Stimulated activated CD8-positive, alpha-beta memory T cell treated with anti-CD3 and anti-CD28 coated beads, Interleukin-7, amount 100 ng/mL, for 24 hours (primary cell): ENCODE measurements around the gene AACS.
"Not testable (repeated sequence)": the region's sequence is repeated elsewhere in the genome, so short reads cannot be mapped to it uniquely, and the experiment has no call there.

ENCODE experiments used
- DNase-seq: peaks from one replicate; pipeline ENCODE4 v3.0.0-alpha.2; 2020; ENCODE audit warnings: low read depth

AACS gene

DNA sequence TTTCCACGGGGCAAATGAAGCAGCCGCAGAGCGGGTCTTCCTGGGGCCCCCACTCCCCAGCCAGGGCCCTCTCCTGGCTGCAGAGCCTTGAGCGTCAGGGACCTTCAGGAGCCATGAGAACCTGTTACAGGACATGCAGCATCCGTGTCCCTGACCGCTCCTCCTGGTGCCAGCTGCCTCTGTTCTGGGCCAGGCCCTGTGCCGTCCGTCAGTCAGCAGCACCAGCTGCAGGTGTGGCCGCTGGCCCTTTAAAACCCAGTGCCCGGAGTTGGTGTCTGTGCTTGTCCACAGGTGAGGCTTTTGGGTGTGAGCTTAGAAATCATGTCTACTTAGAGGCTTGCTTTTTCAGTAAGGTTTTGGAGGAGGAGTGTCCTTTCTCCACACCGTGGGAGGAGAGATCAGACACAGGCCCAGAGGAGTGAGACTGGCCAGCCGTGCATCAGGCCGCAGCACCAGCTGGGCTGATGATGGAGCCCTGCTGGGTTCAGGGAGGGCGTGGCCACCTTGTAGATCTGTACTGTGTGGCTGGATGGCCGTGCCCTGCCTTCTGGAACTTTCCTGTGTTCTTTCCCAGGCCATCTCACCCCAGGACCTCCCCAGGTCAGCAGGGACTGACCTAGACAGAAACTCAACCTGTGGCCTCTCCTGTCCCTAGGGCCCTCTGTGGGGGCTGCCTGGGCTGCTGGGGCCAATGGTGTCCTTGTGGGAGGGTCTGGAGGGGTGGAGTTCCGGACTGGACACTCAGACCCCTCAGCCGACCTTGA lies 27.1 kb downstream of the AACS start:
- no peak for DNase-seq

DNA sequence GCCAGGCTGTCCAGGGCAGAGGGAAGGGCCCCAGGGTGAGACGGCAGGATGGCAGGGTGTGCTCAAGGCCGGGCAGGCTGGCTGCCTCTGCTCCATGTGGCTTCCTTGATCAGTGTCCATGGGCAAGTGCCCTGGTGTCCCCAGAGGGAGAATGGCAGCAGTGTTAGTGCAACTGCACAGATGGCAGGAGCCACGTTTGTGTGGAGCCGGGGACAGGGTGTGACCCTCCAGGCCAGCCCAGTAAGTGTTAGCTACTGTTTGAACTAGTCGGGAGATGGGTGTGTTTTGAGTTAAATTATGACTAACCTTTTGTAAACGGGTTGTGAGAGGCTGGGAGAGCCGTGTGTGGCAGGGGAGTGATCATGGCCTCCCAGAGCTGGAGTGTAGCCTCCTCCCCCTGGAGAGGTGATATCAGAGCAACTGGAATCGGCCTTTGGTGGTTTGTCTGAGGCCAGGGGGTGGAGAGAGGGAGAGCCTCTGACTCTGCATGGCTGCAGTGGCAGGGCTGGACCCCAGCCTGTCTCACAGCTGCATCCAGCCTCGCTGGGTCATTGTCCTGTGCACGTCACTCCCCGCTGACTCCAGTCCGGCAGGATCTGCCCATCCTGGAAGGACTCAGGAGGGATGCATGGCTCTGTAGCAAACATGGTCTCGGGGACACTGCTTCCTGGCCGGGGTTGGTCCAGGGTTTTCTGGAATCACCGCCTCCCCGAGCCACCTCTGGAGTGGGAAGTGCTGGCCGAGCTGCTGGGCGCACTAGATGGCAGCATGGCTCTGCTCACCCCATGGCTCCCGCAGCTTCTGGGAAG lies 27.8 kb downstream of the AACS start:
- DNase-seq, result no peak

DNA sequence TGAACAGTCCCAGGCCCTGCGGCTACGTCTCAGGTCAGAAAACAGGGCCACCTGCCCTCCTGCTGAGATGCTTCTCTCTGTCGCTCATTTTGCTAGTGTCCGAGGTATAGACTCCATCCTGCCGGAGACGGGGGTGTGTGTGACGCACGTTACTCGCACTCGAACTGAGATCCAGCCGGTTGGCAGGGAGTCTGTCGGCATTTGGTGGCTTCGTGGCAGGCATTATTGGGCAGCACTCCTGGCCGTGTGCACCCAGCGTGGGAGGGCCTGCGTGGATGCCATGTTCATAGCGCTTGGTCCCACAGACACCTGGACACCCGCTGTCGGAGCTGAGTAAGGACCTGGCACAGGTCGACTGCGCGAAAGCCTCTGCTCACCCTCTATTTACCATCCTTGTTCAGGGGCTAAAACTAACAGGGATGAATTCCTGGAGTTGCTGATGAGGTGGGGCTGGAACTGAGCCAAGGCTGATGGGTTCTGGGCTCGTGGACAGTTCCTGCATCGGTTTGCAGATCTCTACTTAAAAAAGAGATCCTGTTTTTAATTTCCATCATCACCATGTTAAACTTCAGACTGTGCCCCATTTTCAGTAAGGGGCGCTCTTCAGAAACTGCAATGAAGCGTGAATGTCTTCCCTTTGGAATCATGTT lies 28.6 kb downstream of the AACS start:
- DNase-seq, result no peak

DNA sequence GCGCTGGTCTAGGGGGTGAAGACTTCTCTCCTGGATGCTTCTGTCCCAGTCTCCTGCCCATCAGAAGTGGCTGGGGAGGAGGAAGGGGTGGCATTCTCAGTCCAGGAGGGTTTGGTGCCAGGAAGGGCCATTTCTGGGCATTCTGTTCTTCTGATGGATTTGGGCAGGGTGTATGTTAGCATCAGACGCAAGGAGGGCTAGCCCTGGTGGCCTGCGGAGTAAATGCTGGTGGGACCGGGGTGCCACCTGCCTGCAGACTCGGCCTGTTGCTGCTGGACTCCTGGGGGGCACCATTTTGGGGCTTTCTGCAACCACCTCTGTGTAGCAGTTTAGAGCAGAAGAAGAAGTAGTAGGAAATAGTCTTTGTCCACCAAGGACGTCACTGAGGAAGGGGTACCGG lies 31.7 kb downstream of the AACS start:
- DNase-seq, result no peak

DNA sequence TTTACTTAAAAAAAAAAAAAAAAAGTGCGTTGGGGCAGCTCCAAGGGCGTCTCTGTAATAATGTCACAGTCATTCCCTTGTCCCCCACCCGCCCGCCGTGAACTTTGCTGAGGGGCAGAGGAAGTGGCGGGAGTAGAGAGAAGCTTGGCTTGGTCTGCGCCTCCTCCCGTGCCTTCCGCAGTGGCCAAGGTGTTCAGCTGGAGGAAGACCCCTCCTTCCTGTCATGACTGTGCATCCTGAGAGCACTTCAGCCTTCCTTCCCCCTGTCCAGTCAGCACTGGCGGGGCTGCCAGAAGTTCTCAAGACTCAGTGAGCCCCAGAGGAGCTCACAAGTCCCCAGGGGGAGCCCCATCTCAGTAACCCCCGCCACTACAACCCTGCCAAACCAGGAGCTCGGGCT lies 32.2 kb downstream of the AACS start:
- no peak for DNase-seq

DNA sequence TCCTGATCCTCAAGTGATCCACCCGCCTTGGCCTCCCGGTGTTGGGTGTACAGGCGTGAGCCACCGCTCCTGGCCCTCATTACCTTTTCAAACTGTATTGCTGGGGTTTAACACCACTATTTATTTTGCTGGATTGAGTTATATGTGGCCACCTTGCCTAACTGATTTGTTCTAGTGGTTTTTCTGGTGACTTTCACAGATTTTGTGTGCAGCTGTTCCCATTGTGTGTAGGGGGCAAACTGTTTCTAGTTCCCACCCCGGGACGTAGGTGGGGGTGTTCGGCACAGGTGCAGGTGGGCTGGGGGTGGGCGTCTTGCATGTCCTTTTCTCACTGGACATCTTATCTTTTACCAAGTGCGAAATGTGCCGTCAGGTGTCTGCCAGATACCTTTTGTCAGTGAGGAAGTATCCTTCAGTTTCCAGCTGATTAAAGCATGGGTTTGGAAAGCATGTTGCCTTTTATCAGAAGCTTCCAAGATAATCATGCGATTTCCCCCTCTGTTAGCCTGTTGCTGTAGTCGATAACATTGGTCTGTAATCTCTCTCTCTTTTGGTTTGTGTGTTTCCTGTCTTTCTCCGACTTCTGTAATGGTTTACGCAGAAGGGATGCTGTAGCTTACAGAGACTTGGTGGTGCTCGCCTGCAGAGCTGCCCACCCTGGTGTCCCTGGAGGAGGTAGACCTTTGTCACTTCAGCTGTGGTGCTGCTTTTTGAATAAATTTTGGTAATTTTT lies 33.6 kb downstream of the AACS start:
- DNase-seq, result no peak

DNA sequence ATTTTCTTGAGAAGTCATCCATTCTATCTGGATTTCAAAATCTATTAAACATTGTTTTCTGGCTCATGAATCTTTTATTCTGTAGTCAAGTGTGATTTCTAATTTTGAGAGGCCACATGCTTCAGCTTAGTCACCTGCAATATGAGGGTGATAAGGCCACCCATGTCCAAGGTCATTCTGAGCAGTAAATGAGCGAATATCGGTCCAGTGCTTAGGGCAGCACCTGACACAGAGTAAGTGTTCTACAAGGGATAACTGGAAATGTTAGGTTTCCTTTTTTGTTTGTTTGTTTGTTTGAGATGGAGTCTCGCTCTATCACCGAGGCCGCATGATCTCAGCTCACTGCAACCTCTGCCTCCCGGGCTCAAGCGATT lies 34.2 kb downstream of the AACS start:
- DNase-seq, result no peak

DNA sequence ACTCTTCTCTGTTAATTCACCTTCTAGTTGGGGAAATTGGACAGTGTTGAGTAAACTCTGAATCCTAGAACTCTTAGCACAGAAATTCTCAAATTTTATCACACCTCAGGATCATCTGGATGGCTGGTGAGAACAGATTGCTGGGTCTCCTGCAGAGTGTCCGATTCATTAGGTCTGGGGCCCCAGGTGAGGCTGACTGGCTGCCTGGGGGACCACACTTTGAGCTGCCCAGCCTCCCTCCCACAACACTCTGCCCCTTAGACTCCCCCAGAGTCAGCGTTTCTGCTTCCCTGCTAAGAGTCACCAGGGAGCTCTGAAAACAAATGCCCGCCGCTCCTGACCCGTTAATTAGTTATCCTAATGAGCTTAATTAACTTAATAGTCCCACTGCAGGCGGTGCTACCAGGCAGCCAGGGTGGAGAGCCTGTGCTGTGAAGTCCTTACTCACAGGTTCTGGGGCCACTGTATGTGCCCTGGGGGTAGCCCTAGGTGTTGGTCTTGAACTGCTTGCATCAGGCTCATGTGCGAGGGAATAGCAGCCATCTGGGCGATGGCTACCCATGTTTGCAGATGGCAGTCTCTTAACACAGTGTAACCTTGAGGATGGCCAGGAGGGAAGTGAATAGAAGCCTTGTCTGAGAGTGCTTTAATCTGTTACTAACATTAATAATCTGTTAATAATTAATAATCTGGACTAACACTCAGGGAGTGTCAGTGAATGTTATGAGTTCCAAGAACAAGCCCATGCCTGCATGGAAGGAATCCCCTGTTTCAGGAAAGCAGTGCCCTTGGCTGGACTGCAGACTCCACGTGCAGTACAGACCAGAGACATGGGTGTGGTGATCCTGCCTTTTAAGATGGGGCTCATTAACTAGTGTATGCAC lies 35.6 kb downstream of the AACS start:
- no peak for DNase-seq

DNA sequence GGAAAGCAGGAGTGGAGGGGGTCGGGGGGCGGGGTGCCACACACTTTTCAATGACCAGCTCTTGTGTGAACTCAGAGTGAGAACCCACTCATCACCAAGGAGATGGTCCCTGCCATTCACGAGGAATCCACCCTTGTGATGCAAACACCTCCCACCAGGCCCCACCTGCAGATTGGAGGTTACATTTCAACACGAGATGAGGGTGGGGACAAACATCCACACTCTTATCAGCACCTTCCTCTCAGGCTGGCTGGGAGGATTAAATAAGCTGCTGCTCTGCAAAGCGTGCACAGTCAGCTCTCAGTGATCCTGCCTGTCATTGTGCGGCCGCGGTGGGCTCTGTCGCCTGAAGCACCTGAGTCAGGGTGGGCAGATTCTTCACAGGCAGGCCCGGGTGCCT lies 39.7 kb downstream of the AACS start:
- DNase-seq, result no peak

DNA sequence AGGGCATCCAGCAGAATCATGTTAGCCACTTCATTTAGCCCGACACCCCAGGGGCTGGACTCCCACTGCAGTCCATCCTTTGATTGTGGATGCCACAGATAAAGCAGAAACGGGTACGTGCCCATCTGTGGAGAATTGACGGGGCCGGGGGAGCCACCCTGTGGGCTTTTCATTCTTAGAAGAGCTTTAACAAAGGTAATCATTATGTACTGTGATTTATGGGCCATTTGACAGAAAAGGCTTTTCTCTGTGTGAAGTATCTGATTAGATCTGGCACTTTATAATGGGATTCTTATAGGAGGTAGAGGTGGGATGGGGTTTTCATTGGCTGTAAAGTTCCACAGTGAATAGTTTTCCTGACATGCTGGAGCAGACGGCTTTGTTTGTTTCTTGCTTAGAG lies 40.4 kb downstream of the AACS start:
- DNase-seq, result no peak

DNA sequence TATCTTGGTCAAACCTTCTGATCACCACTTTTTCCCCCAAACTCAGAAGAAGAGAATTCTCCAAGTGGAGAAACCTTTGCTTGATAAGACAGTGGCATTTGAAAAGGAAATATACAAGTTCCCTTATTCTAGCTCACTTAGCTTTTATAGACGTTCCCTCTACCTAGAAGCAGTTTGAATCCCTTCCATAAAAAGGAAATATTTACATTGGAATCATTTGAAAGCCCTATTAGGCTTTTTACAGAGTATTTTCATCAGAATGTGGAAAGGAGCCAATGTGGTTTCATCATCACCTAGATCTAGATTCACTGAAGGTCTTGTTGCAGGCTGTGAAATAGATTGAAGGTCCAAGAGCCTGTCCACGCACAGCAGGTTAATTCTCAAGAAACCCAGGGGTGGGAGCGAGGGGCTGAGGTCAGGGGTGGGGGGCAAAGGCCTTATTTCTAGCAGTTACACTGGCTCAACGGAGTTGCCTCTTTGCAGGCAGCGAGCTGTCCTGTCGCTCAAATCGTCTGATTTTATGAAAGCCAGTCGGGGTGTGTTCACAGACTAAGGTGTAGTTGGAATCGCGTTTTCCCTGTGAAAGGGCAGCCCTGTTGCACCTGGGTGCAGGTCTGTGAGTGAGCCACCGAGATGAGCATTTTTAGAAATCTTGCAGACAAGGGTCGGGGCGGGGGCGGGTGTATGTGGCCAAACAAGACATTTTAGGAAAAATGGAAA lies 45.6 kb downstream of the AACS start:
- no peak for DNase-seq

DNA sequence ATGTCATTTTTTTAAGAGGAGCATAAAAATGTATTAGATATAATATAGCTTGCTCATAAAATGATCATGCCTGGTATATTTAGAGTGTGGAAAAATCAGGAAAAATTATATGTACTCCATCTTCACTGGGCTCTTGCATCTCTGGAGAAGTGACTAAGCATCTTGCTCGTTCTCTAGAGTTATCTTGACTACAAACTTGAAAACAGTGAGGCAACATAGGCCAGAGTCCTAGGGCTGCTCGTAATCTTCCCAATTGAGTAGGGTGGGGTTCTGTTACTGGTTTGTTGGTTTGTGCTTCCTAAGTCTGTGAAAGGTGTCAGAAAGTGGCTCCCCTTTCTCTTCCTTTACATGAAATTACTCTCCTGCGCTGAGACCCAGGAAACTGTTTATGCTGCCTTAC lies 46.2 kb downstream of the AACS start:
- DNase-seq, result no peak

DNA sequence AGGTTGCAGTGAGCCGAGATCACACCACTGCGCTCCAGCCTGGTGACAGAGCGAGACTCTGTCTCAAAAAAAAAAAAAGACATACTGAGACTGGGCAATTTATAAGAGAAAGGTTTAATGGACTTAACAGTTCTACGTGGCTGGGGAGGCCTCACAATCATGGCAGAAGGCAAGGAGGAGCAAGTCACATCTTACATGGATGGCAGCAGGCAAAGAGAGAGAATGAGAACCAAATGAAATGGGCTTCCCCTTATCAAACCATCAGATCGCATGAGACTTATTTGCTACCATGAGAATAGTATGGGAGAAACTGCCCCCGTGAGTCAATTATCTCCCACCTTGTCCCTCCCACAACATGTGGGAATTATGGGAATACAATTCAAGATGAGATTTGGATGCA lies 47.4 kb downstream of the AACS start:
- not testable (repeated sequence) for DNase-seq

DNA sequence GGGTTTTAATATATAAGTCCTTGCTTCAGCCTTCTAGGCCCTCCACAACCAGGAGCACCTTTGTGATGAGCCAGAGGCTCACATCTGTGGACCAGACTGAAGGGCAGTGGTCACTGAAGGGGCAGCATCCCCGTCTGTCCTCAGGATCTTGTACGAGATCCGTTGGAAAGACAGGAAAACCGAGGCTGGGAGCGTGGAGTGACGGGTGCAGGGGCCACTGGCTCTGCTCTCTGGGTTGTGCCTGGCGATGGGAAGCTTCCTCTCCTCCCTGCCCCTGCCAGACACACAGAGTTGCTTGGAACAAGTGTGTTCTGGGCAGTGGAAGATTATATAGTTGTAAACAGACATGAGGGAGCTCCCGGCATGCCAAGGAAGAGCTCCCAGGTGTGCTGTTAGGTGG lies 48.0 kb downstream of the AACS start:
- DNase-seq, result no peak

DNA sequence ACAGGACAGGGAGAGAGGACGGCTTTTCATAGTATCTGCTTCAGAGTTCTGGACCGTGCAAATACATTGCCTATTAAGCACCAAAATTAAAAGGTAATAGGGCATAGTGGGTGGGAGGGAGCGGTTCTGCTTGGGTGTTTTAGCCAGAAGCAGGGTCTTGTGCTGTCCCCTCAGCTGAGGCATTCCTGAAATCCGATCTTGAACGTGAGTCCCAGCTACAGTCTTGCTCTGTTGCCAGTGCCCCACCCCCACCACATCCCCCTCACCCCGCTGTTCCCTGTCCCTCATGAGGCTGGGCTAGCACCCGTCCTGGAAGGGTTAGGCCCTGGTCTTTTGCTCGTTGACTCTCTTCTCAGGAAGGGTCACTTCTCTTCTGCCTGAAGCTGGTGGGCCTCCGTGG lies 48.6 kb downstream of the AACS start:
- DNase-seq, result no peak

DNA sequence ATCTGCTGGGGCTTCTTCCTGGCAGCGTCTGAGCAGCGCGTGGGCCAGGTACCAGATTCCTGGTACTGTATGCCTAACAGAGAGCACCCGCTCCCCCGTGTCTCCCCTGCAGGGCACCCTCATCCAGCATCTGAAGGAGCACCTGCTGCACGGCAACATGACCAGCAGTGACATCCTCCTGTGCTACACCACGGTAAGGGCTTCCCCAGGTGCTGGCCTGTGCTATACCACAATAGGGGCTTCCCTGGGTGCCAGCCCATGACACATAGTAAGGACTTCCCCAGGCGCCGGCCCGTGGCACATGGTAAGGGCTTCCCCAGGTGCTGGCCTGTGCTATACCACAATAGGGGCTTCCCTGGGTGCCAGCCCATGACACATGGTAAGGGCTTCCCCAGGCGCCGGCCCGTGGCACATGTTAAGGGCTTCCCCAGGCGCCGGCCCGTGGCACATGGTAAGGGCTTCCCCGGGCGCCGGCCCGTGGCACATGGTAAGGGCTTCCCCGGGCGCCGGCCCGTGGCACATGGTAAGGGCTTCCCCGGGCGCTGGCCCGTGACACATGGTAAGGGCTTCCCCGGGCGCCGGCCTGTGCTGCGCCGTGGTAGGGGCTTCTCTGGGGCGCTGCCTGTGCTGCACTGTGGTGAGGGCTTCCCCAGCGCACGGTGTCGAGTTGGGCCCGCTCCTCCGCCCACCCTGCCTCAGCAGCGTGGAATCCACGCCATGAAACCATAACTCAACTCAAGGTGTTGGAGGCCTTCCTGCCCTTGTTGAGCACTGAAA lies 49.3 kb downstream of the AACS start:
- no peak for DNase-seq

DNA sequence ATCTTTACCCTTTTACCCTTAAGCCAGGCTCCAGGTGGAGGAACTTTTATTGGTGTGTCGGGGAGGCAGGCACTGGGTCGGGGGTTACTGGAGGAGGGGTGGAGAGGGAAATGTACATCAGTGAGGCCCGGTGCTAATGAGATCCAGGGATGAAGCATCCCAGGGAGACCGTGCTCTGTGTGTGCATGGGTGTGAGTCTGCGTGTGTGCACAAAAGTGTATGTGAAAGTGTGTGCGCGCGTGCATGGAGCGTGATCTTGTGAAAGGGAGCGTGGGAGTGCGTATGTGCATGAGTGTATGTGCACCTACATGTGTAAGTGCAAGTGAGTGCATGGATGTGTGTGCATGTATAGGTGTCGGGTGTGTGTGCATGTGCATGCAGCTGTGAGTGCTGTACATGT lies 55.3 kb downstream of the AACS start:
- no peak for DNase-seq

DNA sequence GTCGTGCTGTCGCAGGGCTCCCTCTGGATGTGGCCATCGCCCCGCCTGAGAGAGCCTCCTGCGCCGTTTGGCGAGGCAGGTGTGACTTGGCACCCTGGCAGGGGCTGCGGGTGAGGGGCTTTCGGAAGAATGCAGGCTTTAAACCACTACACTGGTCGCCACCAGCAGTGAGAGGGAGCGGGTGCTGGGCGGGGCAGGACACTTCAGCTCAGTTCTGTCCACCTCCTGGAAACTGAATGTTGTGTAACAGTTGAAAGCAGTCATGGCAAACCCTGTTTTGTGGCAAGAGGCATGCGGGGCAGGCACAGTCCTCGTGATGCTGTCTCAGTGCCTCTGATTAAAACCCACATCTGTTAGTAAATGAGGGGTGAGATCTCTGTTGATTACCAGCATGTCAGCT lies 55.9 kb downstream of the AACS start:
- DNase-seq, result no peak

DNA sequence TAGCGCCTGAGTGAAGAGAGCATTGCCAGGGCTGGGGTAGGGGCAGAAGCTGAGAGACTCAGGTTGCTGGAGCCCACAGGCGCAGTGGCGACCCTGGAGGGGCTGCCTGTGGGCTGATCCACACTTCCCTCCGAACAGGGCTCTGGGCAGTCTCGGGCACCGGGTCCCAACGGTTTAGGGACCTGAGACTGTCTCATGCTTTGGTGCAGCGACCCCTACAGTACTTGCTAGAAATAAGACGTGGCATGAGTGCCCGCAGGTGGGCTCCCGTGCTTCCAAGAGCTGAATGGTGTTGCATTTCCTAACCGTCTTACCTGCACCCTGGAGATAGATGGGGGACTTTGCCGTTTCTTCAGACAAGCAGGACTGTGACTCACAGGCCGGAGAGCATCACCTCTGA lies 57.4 kb downstream of the AACS start:
- no peak for DNase-seq

DNA sequence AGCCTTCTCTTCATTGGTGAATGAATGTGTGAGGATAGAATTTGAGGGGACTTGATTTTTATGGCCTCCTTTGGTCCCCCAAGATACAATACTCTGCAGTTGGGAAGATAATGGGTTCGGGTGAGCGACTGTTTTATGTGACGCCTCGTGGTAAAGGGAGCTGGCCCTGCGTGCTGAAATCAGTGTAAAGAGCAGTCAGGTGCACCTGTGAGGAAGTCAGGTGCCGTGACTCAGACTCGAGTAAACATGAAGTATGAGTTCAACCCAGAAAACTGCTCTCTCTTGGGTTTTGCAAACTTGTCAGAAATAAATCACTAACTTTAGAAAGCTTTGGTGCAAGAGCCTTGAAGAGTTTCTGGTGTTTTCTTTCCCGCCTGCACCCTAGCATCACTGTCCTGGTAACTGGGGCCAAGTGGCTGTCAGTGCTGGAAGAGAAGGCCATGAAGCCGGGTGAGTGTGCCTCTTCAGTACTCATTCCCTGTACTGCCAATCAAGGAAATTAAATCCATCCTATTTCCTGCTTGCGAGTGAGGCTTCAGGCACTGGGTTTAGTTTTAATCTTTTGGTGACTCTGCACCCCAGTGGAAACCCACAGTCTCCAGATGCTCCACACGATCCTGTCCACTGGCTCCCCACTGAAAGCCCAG lies 59.2 kb downstream of the AACS start:
- DNase-seq, result no peak
